ENCODE results near the gene APIP. TPM values are rescaled to one million over a fixed set of nuclear protein-coding genes. Genes with fewer than 3 reads are reported as not detected.

Gene APIP, protein sequence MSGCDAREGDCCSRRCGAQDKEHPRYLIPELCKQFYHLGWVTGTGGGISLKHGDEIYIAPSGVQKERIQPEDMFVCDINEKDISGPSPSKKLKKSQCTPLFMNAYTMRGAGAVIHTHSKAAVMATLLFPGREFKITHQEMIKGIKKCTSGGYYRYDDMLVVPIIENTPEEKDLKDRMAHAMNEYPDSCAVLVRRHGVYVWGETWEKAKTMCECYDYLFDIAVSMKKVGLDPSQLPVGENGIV
- total RNA-seq, result 10 to 100 TPM; 38.9 to 39.8 TPM

DNA sequence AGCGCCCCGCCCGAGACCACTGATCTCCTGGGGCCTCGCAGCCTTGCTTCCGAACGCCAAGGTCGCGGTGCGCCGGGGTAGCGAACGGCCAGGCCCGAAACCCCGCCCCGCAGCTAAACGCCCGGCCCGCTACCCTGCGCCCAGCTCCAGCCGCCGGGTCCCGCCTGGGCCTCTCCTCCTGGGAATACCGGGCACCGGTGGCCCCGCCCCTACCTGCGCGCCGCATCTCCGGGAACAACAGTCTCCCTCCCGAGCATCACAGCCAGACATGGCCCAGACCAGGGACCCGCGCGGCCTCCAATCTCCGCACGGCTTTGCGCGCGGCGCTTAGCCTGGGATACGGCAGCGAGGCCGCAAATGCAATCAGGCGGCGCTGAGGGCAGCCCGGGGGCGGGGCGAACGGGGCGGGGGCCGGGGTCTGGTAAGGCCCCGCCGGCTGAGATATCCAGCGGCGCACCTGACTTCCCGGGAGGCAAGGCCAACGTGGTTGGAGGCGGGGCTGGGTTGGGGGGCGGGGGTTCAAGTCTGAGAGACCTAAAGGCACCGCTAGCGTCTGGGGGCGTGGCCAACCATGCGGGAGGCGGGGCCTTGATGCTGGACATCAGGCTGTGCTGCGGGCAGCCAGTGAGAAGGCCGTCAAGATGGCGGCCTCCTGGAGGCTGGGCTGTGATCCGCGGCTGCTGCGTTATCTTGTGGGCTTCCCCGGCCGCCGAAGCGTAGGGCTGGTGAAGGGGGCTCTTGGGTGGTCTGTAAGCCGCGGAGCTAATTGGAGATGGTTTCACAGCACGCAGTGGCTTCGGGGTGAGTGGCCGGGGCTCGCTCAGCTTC lies at the start of gene APIP, which contains the start of gene PDHX:
Gene APIP (minus strand): TSS at position 365 of the 828 bp plus-strand sequence. CDS start 95 bp downstream, at position 270.
Gene PDHX (plus strand): TSS at position 604 of the 828 bp plus-strand sequence. CDS start 38 bp downstream, at position 642.
- POLR2A ChIA-PET, result interaction anchor here (1.0 to 1.3 kb wide), 4 partner anchors 9 to 266 kb away, joined by 3 to 4 read pairs (median 3); no protein-coding TSS in a partner anchor
- CTCF ChIA-PET, result interaction anchor here (0.9 to 1.4 kb wide), 5 partner anchors 11 to 475 kb away, joined by 3 to 4 read pairs (median 3); no protein-coding TSS in a partner anchor

DNA sequence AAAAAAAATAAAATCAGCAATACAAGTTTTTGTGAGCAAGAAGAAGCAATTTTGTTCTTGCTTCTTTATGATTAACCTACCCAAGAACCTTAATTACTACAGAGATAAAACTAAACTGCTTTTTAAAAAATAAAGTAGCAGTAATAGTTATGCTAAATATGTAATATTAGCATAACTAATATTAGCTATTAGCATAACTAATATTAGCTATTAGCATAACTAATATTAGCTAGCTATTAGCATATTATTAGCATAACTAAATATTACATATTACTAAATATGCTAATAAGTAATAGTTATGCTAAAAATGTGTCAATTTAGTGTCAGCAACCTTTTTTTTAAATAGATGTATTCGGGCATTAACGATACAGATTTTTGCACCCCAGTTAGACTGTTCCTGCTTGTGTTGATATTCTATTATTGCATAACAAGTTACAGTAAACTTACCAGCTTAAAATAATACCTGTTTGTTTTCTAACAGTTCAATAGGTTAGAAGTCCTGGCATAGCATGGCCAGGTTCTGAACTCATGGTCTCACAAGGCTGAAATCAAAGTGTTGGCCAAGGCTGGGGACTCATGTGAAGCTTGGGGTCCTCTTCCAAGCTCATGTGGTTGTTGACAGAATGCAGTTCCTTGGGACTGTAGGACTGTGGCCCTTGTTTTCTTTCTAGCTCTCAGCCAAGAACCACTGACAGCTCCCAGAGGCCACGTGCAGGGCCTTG lies 48.6 kb upstream of the APIP start:
- POLR2A ChIA-PET, result no interaction called here
- CTCF ChIA-PET, result interaction anchor here (0.7 kb wide), 1 partner anchor 53 kb away, joined by 3 read pairs; no protein-coding TSS in a partner anchor

DNA sequence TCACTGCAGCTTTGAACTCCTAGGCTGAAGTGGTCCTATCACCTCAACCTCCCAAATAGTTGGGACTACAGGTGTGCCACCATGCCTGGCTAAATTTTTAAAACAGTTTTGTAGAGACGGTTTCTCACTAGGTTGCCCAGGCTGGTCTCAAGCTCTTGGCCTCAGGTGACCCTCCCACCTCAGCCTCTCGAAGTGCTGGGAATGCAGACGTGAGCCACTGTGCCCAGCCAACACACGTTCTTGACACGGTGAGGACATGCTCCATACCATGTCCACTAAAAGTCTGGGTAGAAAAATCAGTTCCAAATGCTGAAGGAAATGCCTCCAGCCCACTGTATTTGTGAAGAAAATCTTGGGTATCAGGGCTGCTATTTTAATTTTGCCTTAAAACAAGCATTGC lies 47.2 kb upstream of the APIP start:
- CTCF ChIA-PET, result no interaction called here
- POLR2A ChIA-PET, result no interaction called here

DNA sequence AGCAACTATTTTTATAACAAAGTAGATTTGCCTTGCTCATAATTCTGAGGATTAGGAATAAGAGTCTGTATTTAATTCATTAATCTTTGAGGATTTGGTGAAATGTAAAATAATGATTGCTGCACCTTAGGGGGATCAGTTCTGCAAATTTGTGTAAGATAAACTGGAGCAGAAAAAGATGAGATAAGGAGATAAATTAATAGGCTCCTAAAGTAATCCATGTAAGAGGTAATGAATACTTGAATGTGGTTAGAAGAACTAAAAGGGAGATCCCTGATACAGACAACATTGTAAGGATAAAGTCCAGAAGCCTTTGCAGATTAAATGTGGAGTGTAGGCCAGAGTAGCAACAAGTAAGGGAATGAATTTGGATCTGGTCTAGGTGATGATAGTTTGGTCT lies 45.9 kb upstream of the APIP start:
- ChIA-PET CTCF (no interaction called here), POLR2A (no interaction called here)

DNA sequence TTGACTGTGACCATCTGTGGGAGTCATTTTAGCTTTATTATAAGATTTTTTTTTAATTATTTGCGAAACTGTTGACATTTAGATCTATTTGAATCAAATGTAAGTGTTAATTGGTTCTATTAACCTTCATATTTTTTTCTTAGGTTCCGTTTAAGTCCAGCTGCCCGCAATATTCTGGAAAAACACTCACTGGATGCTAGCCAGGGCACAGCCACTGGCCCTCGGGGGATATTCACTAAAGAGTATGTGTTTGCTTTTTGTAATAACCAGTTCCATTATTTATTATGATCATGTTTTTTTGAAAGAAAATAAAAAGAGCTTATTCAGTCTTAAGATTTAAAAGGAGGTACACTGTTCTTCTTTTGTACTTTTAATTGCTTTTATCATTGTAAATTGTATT lies 44.1 kb upstream of the APIP start:
- ChIA-PET POLR2A (no interaction called here), CTCF (no interaction called here)

DNA sequence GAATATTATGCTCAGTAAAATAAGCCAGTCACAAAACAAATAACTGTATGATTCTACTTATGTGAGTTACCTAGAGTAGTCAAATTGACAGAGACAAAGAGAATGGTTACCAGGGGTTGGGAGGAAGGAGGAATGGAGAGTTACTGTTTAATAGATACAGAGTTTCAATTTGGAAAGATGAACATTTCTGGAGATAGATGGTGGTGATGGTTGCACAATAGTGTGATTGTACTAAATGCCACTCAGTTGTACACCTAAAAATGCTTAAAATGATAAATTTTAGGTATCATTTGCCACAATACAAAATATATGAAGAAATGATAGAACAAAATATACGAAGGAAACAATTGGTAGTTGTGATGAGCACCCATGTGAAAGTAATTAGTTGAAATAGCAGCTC lies 43.6 kb upstream of the APIP start:
- ChIA-PET POLR2A (no interaction called here), CTCF (no interaction called here)

DNA sequence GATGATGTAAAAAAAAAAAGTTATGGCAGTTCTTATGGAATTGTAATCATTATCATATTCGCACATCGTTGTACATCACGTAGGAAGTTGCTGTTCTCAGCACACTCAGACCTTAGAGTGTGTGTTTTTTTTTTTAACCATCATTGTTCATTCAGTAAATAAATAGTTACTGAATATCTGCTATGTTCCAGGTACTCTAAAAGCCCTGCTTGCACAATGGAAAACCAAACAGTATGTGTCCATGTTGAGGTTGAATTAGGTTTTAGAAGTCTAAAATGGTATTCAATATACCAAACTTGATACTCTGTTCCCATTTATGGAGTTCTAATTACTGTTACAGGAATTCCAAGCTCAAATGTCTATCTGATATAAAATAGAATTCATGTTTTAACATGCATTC lies 41.4 kb upstream of the APIP start:
- POLR2A ChIA-PET, result no interaction called here
- CTCF ChIA-PET, result no interaction called here

DNA sequence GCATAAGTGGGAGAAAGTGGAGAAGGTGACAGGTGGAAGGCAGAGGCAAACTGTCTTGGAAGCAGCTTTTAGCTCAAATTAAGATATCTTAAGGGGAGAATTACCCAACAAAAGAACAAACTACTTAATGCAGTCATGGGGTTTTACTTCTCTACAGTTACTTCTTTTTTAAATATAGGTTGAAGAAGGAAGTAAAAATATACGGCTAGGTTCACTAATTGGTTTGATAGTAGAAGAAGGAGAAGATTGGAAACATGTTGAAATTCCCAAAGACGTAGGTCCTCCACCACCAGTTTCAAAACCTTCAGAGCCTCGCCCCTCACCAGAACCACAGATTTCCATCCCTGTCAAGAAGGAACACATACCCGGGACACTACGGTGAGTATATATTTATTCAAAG lies 41.0 kb upstream of the APIP start:
- ChIA-PET POLR2A (no interaction called here), CTCF (no interaction called here)

DNA sequence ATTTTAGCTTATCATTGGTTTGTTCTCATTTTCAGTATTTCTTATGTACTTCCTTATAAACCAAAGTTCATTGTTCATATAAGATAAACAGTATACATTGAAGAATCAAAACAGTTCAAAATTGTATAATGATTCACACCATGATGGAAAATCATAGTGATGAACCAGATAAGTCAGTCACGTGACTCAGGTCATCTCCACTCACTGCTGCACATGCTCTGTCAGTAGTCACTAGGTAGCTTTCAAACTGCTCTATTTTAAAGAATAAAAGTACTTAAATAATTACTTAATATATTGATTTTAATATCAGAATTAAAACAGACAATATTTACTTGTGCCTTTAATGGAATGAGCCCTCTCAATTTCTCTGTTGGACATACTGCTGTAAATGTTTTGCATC lies 37.8 kb upstream of the APIP start:
- ChIA-PET POLR2A (no interaction called here), CTCF (no interaction called here)

DNA sequence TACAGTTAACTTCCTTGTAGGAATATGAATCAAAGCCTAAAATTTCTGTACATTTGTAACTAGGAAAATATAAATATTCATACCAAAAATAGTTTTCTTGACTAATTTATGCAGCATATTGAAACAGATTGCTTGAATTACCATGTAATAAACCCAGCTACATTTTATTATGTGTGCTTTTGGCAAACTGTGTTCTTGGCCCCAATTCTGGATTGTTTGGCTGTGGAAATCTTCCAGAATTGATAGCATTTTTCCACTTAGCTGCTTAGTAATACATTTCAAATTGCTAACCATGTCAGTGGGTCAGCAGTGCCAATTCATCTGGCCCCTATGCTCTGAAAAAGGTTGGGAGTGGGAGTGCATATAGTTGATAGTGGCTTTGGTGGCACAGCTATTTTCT lies 32.5 kb upstream of the APIP start:
- CTCF ChIA-PET, result interaction anchor here (0.5 to 0.7 kb wide), 2 partner anchors 9 to 244 kb away, joined by 3 to 4 read pairs; no protein-coding TSS in a partner anchor
- POLR2A ChIA-PET, result no interaction called here

DNA sequence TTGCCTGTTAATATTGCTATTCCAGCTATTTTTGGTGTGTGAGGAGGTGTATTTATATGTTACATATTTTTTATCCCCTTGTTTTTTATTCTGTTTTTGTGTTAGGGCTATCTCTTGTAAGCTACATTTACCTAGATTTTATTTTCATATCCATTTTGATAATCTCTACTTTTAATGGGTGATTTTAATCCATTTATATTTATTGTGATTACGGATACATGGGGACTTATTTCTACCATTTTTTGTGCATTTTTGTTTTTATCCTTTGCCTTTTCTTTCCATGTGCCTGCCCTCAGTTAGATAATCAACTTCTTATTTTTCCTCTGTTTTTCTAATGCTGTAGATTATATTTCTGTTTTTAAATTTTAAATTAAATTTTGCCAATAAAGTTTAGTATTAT lies 28.5 kb upstream of the APIP start:
- CTCF ChIA-PET, result no interaction called here
- POLR2A ChIA-PET, result no interaction called here

DNA sequence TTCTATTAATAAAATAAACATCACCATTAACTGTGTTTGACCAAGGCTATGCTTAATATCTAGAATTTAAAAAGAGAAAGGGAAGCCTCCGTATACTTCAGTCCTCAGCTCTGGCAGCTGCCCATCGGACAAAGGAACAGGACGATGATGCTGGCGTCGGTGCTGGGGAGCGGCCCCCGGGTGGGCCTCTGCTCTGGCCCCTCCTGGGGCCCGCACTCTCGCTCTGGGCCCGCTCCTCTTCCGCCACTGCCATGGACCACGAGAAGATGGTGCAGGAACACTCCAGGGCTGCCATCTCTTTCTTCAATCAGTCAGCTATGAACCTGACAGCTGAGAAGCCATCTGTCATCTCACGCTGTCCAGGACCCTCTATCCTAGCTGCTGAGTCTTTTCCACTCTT lies 25.5 kb upstream of the APIP start:
- ChIA-PET CTCF (no interaction called here), POLR2A (no interaction called here)

DNA sequence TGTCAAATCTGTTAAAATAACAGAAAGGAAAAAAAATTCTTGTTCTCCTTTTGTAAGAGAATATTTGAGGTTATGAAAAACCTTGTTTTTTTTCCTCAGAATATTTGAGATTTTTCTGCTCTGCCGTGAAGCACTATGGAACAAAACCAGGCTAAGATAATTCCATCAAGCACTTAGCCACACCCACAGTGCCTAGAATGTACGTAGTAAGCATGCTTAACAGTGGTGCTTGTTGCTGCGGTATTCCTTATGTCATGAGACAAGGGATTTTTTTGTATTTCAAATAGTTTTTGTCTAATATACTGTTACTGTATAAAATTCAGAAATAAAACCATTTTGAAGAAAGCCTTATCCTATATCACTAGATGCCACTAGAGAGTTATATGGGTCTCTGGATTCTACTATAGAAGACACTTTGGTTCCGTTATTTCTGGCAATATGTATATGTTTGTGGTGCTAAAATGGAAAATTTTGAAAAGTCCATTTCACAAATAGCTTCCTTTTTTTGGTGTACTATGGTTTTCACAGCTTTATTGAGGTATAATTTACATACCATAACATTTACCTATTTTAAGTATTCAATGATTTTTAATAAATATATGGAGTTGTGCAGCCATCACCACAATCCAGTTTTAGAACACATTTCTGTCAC lies 24.0 kb upstream of the APIP start:
- POLR2A ChIA-PET, result interaction anchor here (0.6 kb wide), 1 partner anchor 12 kb away, joined by 10 read pairs; no protein-coding TSS in a partner anchor

DNA sequence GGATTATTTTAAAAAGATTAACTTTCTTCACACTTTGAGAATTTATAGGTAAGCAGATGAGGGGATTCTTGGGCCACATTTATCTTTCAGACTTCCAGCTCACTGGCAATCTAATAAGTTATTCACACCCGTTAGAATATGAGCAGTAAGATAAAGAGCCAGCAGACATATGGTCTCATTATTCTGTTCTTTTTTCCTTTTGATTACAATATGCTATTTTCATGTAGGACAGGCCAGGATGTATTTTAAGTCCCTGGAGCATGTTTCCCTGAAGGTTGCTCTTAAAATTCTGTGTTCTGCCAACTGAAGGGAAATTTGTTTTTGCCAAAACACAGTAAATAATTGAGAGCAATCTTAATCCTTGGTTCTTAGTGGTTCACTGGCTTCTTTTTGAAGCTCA lies 22.4 kb upstream of the APIP start:
- POLR2A ChIA-PET, result no interaction called here
- CTCF ChIA-PET, result no interaction called here

More for the DNA sequence above, 24.0 kb upstream of the APIP start:
- CTCF ChIA-PET, result interaction anchor here (0.6 to 1.5 kb wide), 2 partner anchors 8 to 17 kb away, joined by 3 read pairs; no protein-coding TSS in a partner anchor

DNA sequence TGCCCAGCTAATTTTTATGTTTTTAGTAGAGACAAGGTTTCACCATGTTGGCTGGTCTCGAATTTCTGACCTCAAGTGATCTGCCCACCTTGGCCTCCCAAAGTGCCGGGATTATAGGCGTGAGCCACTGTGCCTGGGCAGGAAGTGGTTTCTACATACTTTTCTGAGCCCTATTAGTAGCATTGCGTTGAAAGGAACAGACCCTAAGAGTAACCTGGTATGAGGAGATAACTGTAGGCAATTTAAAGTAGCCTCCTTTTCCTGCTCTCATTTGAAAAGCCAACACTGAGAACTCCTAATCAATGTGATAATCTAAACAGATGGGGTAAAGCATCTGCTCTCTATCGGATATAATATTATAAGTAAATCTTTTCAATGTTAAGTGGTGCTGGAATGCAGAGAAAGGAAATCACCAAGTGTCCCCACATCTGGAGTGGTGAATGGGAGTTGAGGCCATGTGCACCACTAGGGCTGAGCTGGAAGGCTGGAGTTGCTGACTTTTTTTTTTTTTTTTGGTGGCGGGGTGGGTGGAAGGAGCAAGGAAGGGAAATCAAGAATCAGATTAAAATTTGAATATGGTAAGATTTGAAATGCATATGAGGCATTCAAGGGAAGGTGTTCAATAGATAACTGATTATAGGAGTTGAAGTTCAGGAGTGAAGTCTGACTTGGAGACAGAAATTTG lies 20.9 kb upstream of the APIP start:
- ChIA-PET CTCF (no interaction called here), POLR2A (no interaction called here)

DNA sequence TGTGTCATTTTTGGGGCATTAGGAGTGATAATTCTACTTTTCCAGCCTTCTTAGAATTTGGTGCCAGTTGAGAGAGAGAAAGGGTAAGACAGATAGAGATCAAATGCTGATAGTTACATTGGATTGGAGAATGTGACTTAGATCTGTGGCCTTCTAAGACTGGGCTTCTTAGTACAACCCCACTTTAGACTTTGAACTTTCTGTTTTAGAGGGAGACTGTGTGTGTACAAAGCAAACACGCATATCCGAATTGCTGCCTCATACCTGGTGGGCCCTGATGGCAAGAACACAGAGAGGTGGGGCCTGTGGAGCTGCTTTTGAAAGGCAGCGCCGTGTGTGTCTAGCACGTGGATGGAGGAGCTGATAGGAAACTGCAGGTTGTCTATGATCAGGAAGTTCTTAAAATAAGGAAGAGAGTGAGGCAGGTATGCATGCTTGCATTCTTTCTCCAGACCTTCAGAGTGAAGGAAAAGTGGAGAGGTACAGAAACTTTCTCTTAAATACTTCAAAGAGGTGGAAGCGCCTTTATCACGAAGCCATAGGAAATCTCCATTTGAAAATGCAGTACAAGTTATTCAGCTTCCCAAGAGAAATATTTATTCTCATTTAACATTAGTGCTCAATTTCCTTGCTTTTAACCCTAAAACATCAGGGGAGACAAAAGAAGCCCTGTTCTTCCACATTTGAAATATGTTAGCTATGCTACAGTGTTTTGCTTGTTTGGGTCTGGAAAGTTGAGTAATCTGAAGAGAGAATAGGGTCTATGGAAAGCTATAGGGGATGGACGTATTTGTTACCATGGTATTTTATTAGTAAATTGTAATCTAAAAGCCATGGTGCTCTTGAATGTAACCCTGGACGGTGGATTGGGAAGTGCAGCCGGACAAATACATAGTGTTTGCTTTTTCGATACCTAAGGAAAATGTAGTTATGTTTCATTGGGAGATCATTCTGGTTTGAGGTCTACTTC lies 13.9 kb upstream of the APIP start:
- CTCF ChIA-PET, result interaction anchor here (4.5 kb wide), 1 partner anchor 463 kb away, joined by 17 read pairs; no protein-coding TSS in a partner anchor

DNA sequence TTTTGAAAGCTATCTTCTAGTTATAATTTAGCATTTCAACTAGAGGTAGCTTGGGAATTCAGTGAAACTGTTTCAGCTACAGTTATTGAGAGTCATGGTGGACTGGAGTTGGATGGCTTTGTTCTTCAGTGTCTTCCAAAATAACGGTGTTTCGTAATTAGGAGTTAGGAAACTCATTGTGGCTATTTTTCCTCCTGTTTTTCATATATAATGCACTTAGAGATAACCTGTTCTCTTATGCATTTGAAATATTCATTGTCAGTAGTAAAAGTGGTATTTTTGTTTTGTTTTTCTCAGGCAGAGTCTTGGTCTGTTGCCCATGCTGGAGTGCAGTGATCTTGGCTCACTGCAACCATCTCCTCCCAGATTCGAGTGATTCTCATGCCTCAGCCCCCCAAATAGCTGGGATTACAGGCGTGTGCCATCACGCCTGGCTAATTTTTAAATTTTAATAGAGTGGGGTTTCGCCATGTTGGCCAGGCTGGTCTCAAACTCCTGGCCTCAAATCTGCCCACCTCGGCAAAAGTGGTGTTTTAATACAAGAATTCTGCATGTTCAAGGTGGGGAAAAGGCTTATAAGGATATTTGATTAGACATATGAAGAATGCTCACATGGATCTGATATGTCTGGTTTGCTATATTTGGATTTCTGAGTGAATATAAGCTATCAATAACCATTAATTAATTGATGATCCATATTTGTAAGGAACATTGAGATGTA lies 12.9 kb upstream of the APIP start:
- POLR2A ChIA-PET, result interaction anchor here (0.6 kb wide), 1 partner anchor 11 kb away, joined by 10 read pairs; no protein-coding TSS in a partner anchor
- CTCF ChIA-PET, result interaction anchor here (0.6 to 4.5 kb wide), 2 partner anchors 110 to 464 kb away, joined by 3 to 17 read pairs; no protein-coding TSS in a partner anchor

More for the DNA sequence above, 13.9 kb upstream of the APIP start:
- POLR2A ChIA-PET, result interaction anchor here (0.6 kb wide), 1 partner anchor 328 kb away, joined by 5 read pairs; no protein-coding TSS in a partner anchor
